Rectal smooth muscle tissue (tissue), 1 donor: ENCODE results near the gene CD3E.

Source experiments
- H3K27ac ChIP-seq: one replicate; pipeline ENCODE4 v1.7.0; 2013; ENCODE audit warnings: low read depth, low read length, inconsistent platforms
- H3K27me3 ChIP-seq: one replicate; pipeline ENCODE4 v1.7.0; 2013; ENCODE audit warnings: low read length; ENCODE audit not compliant: control insufficient read depth, insufficient read depth
- H3K36me3 ChIP-seq: one replicate; pipeline ENCODE4 v1.7.0; 2013; ENCODE audit warnings: low read length; ENCODE audit not compliant: control insufficient read depth, insufficient read depth
- H3K4me1 ChIP-seq: one replicate; pipeline ENCODE4 v1.7.0; 2013; ENCODE audit warnings: low read length; ENCODE audit not compliant: control insufficient read depth, insufficient read depth
- H3K4me3 ChIP-seq: one replicate; pipeline ENCODE4 v1.7.0; 2013; ENCODE audit warnings: low read length
- H3K9ac ChIP-seq: one replicate; pipeline ENCODE4 v1.7.0; 2013; ENCODE audit warnings: low read length

Gene CD3E

DNA sequence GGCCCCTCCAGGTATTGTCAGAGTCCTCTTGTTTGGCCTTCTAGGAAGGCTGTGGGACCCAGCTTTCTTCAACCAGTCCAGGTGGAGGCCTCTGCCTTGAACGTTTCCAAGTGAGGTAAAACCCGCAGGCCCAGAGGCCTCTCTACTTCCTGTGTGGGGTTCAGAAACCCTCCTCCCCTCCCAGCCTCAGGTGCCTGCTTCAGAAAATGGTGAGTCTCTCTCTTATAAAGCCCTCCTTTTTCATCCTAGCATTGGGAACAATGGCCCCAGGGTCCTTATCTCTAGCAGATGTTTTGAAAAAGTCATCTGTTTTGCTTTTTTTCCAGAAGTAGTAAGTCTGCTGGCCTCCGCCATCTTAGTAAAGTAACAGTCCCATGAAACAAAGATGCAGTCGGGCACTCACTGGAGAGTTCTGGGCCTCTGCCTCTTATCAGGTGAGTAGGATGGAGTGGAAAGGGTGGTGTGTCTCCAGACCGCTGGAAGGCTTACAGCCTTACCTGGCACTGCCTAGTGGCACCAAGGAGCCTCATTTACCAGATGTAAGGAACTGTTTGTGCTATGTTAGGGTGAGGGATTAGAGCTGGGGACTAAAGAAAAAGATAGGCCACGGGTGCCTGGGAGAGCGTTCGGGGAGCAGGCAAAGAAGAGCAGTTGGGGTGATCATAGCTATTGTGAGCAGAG, at the start of gene CD3E:
Gene CD3E (plus strand): TSS at position 163 of the 681 bp plus-strand sequence. CDS start 223 bp downstream, at position 386.
- Histone ChIP-seq H3K4me3 (peak within 1 kb of the TSS; percentile 3), H3K4me1 (no peaks in the 10 kb centered on the region), H3K36me3 (no peaks in the 10 kb centered on the region), H3K9ac (no peak within 1 kb of the TSS), H3K27me3 (no peaks in the 10 kb centered on the region), H3K27ac (no peak within 1 kb of the TSS)

DNA sequence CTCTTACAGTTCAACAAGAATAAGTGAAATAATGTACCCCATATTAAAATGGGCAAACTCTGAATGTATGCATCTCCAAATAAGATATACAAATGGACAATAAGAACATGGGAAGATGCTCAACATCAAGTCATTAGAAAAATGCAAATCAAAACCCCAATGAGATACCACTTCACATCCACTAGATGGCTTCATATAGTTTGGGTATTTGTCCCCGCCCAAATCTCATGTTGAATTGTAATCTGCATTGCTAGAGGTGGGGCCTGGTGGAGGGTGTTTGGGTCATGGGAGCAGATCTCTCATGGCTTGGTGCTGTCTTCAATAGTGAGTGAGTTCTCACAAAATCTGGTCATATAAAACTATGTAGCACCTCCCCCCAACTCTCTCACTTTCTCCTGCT, 46.1 kb upstream of the CD3E start:
- Histone ChIP-seq H3K4me1 (no peaks in the 10 kb centered on the region), H3K36me3 (no peaks in the 10 kb centered on the region), H3K27ac (no peak overlapping the region), H3K4me3 (no peak overlapping the region), H3K27me3 (no peaks in the 10 kb centered on the region), H3K9ac (no peak overlapping the region)

DNA sequence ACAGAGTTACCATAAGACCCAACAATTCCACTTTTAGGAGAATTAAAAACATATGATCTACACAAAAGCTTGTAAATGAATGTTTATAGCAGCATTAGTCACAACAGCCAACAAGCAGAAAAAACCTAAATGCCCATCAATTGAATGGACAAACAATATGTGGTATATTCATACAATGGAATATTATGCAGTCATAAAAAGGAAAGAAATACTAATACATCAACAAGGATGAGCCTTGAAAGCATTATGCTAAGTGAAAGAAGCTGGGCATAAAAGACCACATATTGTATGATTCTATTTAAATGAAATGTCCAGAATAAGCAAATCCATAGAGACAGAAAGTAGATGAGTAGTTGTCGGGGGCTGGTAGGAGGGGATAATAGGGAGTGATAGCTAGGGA, 45.4 kb upstream of the CD3E start:
- Histone ChIP-seq H3K27me3 (no peaks in the 10 kb centered on the region), H3K4me3 (no peak overlapping the region), H3K27ac (no peak overlapping the region), H3K4me1 (no peaks in the 10 kb centered on the region), H3K9ac (no peak overlapping the region), H3K36me3 (no peaks in the 10 kb centered on the region)

DNA sequence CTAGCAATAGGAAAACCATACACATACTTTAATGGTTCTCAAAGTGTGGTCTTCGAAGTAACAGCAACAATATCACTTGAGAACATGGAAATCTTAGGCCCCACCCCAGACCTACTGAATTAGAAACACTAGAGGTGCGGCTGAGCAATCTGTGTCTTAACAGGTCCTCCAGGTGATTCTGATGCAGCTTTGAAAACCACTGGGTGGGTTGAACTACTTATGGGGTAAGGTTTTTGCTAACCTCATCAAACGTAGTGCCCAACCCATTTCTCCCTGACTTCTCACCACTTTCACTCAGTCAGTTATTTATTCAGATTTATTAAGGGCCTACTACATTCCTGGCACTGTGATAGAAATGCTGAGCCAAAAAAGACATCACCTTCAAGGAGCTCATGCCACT, 44.2 kb upstream of the CD3E start:
- H3K4me1 ChIP-seq = no peaks in the 10 kb centered on the region
- no peak overlapping the region for H3K27ac ChIP-seq
- no peak overlapping the region for H3K9ac ChIP-seq
- H3K36me3 ChIP-seq = no peaks in the 10 kb centered on the region
- H3K27me3 ChIP-seq = no peaks in the 10 kb centered on the region
- H3K4me3 ChIP-seq = no peak overlapping the region

GRCh38 chr11:118263112-118263511, 41.4 kb upstream of the CD3E start:
- no peaks in the 10 kb centered on the region for H3K36me3 ChIP-seq
- no peaks in the 10 kb centered on the region for H3K4me1 ChIP-seq
- H3K9ac ChIP-seq = no peak overlapping the region
- peak overlapping the region; percentile 44 for H3K4me3 ChIP-seq
- H3K27me3 ChIP-seq = no peaks in the 10 kb centered on the region
- H3K27ac ChIP-seq = no peak overlapping the region

DNA sequence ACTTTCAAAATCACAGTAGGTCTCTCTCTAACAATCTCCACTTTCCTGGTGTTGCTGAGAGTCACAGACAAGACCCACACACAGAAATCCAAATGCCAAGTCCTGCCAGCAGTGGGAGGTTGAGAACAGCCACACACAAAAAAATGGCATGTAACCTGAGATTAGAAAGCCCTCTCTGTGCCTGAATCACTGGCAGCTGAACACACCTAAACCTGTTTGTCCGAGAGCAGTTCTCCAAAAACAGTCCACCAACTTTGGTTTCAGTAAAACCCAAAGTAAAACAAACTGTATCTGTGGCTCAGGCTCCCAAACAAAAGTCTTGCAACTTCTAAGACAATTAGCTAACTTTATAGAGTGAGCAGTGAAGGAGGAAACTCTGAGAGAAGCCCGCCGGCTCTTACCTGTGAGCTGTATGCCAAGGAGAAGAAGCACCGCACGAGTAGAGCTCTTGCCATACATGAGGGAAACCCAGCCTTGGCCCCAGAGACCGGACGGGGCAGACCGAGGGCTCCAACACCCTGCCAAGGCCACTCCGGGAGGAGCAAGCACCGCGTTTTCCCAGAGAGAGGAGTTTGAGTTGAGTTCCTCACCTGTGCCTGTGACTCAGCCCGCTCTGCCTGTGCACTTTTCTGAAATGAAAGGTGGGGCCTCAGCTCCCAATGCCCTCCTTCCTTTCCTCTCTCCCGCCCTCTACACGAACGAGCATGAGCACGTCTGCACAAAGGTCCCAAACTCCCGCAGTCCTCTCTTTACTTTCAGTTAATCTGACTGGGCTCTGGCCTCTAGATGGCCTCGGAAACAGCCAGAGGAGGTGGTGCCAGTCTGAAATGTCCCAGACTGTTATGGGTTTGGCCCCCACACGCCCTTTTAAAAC, 40.6 kb upstream of the CD3E start, which contains the start of gene MPZL2:
Gene MPZL2 (minus strand): TSS at position 603 of the 874 bp plus-strand sequence. CDS start 144 bp downstream, at position 459.
- no peak within 1 kb of the TSS for H3K27ac ChIP-seq
- peak within 1 kb of the TSS; percentile 44 for H3K4me3 ChIP-seq
- H3K36me3 ChIP-seq = no peaks in the 10 kb centered on the region
- no peak within 1 kb of the TSS for H3K9ac ChIP-seq
- no peaks in the 10 kb centered on the region for H3K4me1 ChIP-seq
- H3K27me3 ChIP-seq = no peaks in the 10 kb centered on the region

DNA sequence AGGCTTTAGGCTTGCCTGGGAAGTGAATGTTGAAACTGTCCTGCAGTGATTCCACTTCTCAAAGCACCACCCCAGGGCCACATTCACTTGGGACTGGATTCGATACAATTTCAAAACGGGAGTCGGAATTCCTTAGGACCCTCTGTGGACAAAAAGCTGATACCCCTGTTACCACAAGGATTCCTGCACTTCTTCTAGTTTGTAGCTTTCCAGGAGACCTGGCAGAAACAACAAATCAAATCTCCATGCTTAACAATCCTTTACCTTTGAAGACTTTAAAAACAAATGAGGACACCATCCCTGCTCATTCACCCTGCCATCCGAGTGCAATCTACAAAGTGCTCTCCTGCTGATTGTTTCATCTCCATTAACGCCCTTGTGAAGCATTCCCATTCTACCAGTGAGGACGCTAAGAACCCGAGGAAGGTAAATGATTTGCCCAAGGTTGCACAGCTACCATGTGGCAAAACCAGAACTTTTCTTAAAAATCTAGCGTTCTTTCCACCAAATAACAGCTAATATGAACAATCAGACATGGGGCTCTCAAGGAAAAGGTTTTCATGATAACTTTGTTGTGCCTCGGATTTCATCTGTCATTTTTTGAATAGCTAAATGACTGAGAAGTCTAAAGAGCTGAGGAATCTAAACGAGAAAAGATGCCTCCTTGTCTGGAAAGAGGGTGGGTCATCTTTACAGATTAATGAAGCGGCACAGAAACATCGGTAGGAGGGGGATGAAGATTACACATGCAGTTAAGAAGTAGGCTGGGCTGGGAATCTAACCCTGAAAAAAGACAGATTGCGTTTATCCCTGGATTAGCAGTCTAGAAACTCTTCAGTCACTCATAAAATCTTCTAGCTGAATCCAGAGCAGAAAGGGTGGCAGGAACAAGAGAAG, 39.7 kb upstream of the CD3E start:
- Histone ChIP-seq H3K27ac (no peak overlapping the region), H3K27me3 (no peaks in the 10 kb centered on the region), H3K9ac (no peak overlapping the region), H3K4me3 (no peak overlapping the region), H3K36me3 (no peaks in the 10 kb centered on the region), H3K4me1 (no peaks in the 10 kb centered on the region)

DNA sequence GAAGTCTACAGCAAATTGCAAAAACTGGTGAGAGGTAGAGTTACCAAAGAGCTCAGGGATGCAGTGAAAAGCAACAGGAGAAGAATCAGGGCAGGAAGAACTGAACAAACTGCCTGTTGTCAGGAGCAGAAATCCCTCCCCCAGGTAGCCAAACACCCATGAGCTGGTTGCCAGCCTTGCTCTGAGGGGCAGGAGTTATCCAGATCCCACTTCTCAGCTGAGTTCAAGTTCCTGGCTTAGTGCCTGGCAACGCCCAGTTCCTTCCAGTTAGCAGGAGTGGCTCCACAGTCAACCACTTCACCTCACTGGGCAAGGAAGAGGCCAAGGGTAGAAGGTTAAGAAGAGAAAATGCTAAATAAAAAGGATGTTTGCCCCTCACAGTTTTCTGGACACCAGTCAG, 38.6 kb upstream of the CD3E start:
- H3K27me3 ChIP-seq = no peaks in the 10 kb centered on the region
- no peak overlapping the region for H3K27ac ChIP-seq
- no peaks in the 10 kb centered on the region for H3K4me1 ChIP-seq
- H3K9ac ChIP-seq = no peak overlapping the region
- H3K4me3 ChIP-seq = no peak overlapping the region
- no peaks in the 10 kb centered on the region for H3K36me3 ChIP-seq

- H3K4me1 ChIP-seq = no peaks in the 10 kb centered on the region
- no peak overlapping the region for H3K9ac ChIP-seq
- no peaks in the 10 kb centered on the region for H3K27me3 ChIP-seq
- H3K36me3 ChIP-seq = no peaks in the 10 kb centered on the region
- H3K4me3 ChIP-seq = no peak overlapping the region
- no peak overlapping the region for H3K27ac ChIP-seq
Observed at GRCh38 chr11:118267486-118267885, 37.0 kb upstream of the CD3E start.

GRCh38 chr11:118272001-118272400, 32.5 kb upstream of the CD3E start:
- Histone ChIP-seq H3K36me3 (no peaks in the 10 kb centered on the region), H3K27me3 (no peaks in the 10 kb centered on the region), H3K4me3 (no peak overlapping the region), H3K9ac (no peak overlapping the region), H3K27ac (no peak overlapping the region), H3K4me1 (no peaks in the 10 kb centered on the region)

DNA sequence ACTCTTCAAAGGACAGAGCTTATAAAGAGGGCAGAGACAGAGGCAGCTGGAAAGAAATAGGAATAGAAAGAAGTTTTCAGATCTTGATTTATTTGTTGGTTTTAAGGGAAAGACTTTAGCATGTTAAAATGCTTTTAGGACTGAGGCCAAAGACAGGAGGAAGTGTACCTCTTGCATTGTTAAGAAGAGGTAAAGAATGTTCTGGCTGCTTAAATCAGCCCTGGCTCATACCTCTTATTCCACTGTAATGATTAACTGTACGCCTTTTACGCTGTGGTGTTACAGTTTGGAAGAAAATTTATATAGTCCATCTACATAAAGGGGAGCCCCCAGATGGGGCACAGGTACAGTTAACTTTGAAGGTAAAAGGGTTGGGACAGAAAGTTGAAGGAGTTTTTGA, 30.3 kb upstream of the CD3E start:
- H3K27ac ChIP-seq = no peak overlapping the region
- H3K27me3 ChIP-seq = no peaks in the 10 kb centered on the region
- H3K4me1 ChIP-seq = no peaks in the 10 kb centered on the region
- no peak overlapping the region for H3K9ac ChIP-seq
- no peak overlapping the region for H3K4me3 ChIP-seq
- H3K36me3 ChIP-seq = no peaks in the 10 kb centered on the region

GRCh38 chr11:118275176-118275575, 29.4 kb upstream of the CD3E start:
- Histone ChIP-seq H3K4me1 (no peaks in the 10 kb centered on the region), H3K27ac (no peak overlapping the region), H3K9ac (no peak overlapping the region), H3K36me3 (no peaks in the 10 kb centered on the region), H3K4me3 (no peak overlapping the region), H3K27me3 (no peaks in the 10 kb centered on the region)
